ENCODE results near the gene B9D2. TPM values are rescaled to one million over a fixed set of nuclear protein-coding genes. Genes with fewer than 3 reads are reported as not detected.
A peak's percentile ranks its signal among the peaks of the same experiment; 100 is the strongest.

The B9D2 gene
- total RNA-seq, 1 donor from 2014 or later = 7.6 TPM

- Mint-ChIP-seq H3K27me3 (ENCODE audit: unreplicated experiment) (peaks cover 6% of the 10 kb centered on the region), H3K4me1 (ENCODE audit: low read depth, unreplicated experiment) (peaks cover 17% of the 10 kb centered on the region), H3K36me3 (ENCODE audit: unreplicated experiment) (no peaks in the 10 kb centered on the region), H3K4me3 (ENCODE audit: unreplicated experiment) (peak overlapping the region; percentile 71), H3K9me3 (ENCODE audit: unreplicated experiment) (peaks cover 12% of the 10 kb centered on the region), H3K27ac (ENCODE audit: unreplicated experiment) (peak overlapping the region; percentile 91)
- peak; percentile 57 for TF ChIP-seq CTCF (IDR thresholded peaks at IDR 0.05; ENCODE audit: partially characterized antibody, unreplicated experiment)
- peak; percentile 77 for DNase-seq
These were observed 14.2 kb upstream of the B9D2 start for GRCh38 chr19:41377977-41378709.

GRCh38 chr19:41376998-41377365 is 13.0 kb upstream of the B9D2 start:
- Mint-ChIP-seq H3K4me3 (ENCODE audit: unreplicated experiment) (peak overlapping the region; percentile 82), H3K4me1 (ENCODE audit: low read depth, unreplicated experiment) (peaks cover 17% of the 10 kb centered on the region), H3K36me3 (ENCODE audit: unreplicated experiment) (no peaks in the 10 kb centered on the region), H3K27ac (ENCODE audit: unreplicated experiment) (peak overlapping the region; percentile 39), H3K27me3 (ENCODE audit: unreplicated experiment) (peaks cover 6% of the 10 kb centered on the region), H3K9me3 (ENCODE audit: unreplicated experiment) (peaks cover 12% of the 10 kb centered on the region)
- TF ChIP-seq CTCF (IDR thresholded peaks at IDR 0.05; ENCODE audit: partially characterized antibody, unreplicated experiment) = no peak
- no peak for DNase-seq

GRCh38 chr19:41376241-41376997 is 12.5 kb upstream of the B9D2 start, which contains the start of gene TMEM91:
Gene TMEM91, plus strand, starts transcription at chr19:41376533. Its CDS starts 1,777 bp downstream, at chr19:41378310.
- Mint-ChIP-seq H3K36me3 (ENCODE audit: unreplicated experiment) (no peaks in the 10 kb centered on the region), H3K4me1 (ENCODE audit: low read depth, unreplicated experiment) (peaks cover 17% of the 10 kb centered on the region), H3K27ac (ENCODE audit: unreplicated experiment) (peak within 1 kb of the TSS; percentile 69), H3K27me3 (ENCODE audit: unreplicated experiment) (peaks cover 6% of the 10 kb centered on the region), H3K9me3 (ENCODE audit: unreplicated experiment) (peaks cover 12% of the 10 kb centered on the region), H3K4me3 (ENCODE audit: unreplicated experiment) (peak within 1 kb of the TSS; percentile 82)
- TF ChIP-seq CTCF (IDR thresholded peaks at IDR 0.05; ENCODE audit: partially characterized antibody, unreplicated experiment) = no peak
- peak; percentile 81 for DNase-seq

- Mint-ChIP-seq H3K4me3 (ENCODE audit: unreplicated experiment) (peak overlapping the region; percentile 66), H3K9me3 (ENCODE audit: unreplicated experiment) (peaks cover 12% of the 10 kb centered on the region), H3K4me1 (ENCODE audit: low read depth, unreplicated experiment) (peaks cover 14% of the 10 kb centered on the region), H3K27ac (ENCODE audit: unreplicated experiment) (peak overlapping the region; percentile 96), H3K27me3 (ENCODE audit: unreplicated experiment) (peaks cover 6% of the 10 kb centered on the region), H3K36me3 (ENCODE audit: unreplicated experiment) (no peaks in the 10 kb centered on the region)
- TF ChIP-seq CTCF (IDR thresholded peaks at IDR 0.05; ENCODE audit: partially characterized antibody, unreplicated experiment) = no peak
- peak; percentile 86 for DNase-seq
These were observed 10.0 kb upstream of the B9D2 start for GRCh38 chr19:41373993-41374392.

- peaks cover 6% of the 10 kb centered on the region for H3K27me3 Mint-ChIP-seq (ENCODE audit: unreplicated experiment)
- H3K4me3 Mint-ChIP-seq (ENCODE audit: unreplicated experiment) = no peak overlapping the region
- H3K27ac Mint-ChIP-seq (ENCODE audit: unreplicated experiment) = peak overlapping the region; percentile 96
- DNase-seq = no peak
- peaks cover 8% of the 10 kb centered on the region for H3K4me1 Mint-ChIP-seq (ENCODE audit: low read depth, unreplicated experiment)
- peaks cover 12% of the 10 kb centered on the region for H3K9me3 Mint-ChIP-seq (ENCODE audit: unreplicated experiment)
- no peak for TF ChIP-seq CTCF (IDR thresholded peaks at IDR 0.05; ENCODE audit: partially characterized antibody, unreplicated experiment)
- H3K36me3 Mint-ChIP-seq (ENCODE audit: unreplicated experiment) = no peaks in the 10 kb centered on the region
These were observed 8.6 kb upstream of the B9D2 start for GRCh38 chr19:41372501-41372900.
